Stimulated activated CD4-positive, alpha-beta T cell treated with anti-CD3 and anti-CD28 coated beads, Interleukin-15, amount 100 ng/mL, for 1 hour (primary cell): ENCODE measurements around the gene AUP1.

ENCODE experiments used
- DNase-seq, 2 donors: peaks; one replicate each; pipeline ENCODE4 v3.0.0-alpha.2; 2020; ENCODE audit warnings: low read depth in 1 of 2, low spot score in 1 of 2

The AUP1 gene

GRCh38 chr2:74536166-74536950 is 6.9 kb upstream of the AUP1 start:
- DNase-seq = no peak

- DNase-seq = no peak
These were observed 6.0 kb upstream of the AUP1 start for GRCh38 chr2:74535440-74535965.

GRCh38 chr2:74534411-74534810 is 4.9 kb upstream of the AUP1 start:
- DNase-seq = no peak

GRCh38 chr2:74533464-74533863 is 4.0 kb upstream of the AUP1 start:
- no peak for DNase-seq

- no peak for DNase-seq
These were observed 2.7 kb upstream of the AUP1 start for GRCh38 chr2:74532222-74532621.

- DNase-seq = no peak
These were observed 2.2 kb upstream of the AUP1 start for GRCh38 chr2:74531666-74532065.

GRCh38 chr2:74530239-74531187 is 1.0 kb upstream of the AUP1 start:
- DNase-seq = no peak

- no peak for DNase-seq
These were observed 728 bp downstream of the AUP1 start for GRCh38 chr2:74528600-74529356.

GRCh38 chr2:74527741-74528140 is 1.8 kb downstream of the AUP1 start:
- DNase-seq = no peak

GRCh38 chr2:74526649-74527230 is 2.8 kb downstream of the AUP1 start:
- DNase-seq = no peak

- no peak for DNase-seq
These were observed 3.5 kb downstream of the AUP1 start, which contains the start of gene DQX1 for GRCh38 chr2:74525717-74526648. Gene DQX1, minus strand, starts transcription at chr2:74526231. Its CDS starts 502 bp downstream, at chr2:74525729.

GRCh38 chr2:74524955-74525716 is 4.4 kb downstream of the AUP1 start:
- DNase-seq = no peak

GRCh38 chr2:74524005-74524404 is 5.5 kb downstream of the AUP1 start:
- no peak for DNase-seq

GRCh38 chr2:74522516-74522915 is 7.0 kb downstream of the AUP1 start:
- no peak for DNase-seq

- DNase-seq = no peak
These were observed 12.9 kb downstream of the AUP1 start for GRCh38 chr2:74516650-74517049.

- DNase-seq = peak; percentile 54 to 71
These were observed 13.4 kb downstream of the AUP1 start for GRCh38 chr2:74515981-74516633.

- DNase-seq = no peak
These were observed 14.1 kb downstream of the AUP1 start for GRCh38 chr2:74515271-74515980.
